ENCODE data around the gene TSPAN12. TPM values are rescaled to one million over a fixed set of nuclear protein-coding genes. Genes with fewer than 3 reads are reported as not detected.

TSPAN12 gene
- total and polyA plus RNA-seq, 2 of the 8 experiments (the other 6 are each of a cell fraction or from before 2014, with no cell fraction given): 6.1 to 17.9 TPM

DNA sequence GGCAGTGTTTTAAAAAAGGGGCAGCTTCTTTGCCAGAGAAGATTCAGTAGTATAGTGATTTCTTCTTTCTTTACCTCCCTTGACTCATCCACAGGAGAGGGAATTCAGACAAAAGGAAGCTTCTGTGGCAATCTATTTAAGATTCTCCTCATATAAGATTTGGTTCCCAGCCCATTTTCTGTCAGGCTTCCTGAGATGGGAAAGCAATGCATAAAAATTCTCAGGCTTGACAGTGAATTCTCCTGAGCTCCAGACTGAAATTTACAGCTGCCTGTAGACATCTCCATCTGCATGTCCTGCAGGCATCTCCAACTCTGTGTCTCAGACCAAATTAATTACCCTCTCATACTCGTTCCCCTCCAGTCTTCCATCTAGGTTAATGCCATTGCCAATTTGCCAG lies 72.8 kb downstream of the TSPAN12 start (continued):
- TF ChIP-seq, protein P1, sequence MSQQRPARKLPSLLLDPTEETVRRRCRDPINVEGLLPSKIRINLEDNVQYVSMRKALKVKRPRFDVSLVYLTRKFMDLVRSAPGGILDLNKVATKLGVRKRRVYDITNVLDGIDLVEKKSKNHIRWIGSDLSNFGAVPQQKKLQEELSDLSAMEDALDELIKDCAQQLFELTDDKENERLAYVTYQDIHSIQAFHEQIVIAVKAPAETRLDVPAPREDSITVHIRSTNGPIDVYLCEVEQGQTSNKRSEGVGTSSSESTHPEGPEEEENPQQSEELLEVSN (IDR thresholded peaks at IDR 0.05): no peak
- TF ChIP-seq, protein P2, sequence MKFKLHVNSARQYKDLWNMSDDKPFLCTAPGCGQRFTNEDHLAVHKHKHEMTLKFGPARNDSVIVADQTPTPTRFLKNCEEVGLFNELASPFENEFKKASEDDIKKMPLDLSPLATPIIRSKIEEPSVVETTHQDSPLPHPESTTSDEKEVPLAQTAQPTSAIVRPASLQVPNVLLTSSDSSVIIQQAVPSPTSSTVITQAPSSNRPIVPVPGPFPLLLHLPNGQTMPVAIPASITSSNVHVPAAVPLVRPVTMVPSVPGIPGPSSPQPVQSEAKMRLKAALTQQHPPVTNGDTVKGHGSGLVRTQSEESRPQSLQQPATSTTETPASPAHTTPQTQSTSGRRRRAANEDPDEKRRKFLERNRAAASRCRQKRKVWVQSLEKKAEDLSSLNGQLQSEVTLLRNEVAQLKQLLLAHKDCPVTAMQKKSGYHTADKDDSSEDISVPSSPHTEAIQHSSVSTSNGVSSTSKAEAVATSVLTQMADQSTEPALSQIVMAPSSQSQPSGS (IDR thresholded peaks at IDR 0.05; ENCODE audit: low read length): no peak

Measured in H1 (cell line).